ENCODE measurements around the gene TMEM217. TPM values are rescaled to one million over a fixed set of nuclear protein-coding genes. Genes with fewer than 3 reads are reported as not detected.
A peak's percentile ranks its signal among the peaks of the same experiment; 100 is the strongest.

Gene TMEM217
- polyA plus RNA-seq, 1 experiment, result 7.7 TPM

DNA sequence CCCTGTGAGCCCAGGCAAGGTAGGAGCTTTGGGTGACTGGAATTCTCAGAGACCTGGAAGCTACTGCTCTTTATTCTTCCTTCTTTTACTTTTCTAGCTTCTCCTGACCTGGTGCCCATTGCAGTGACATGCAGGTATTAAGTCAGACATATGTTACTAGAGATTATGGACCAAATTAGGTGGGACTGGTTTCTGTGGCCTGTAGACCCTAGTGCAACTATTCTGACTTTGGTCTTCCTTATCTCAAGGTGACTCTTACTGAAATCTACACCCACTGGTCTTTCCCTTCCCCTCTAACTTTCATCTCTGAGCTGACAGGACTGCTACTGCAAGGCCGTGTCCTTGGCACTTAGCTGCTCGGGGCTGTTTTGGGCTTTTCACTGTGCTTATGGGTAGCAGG lies 24.4 kb upstream of the TMEM217 start:
- DNase-seq (ENCODE audit: low read depth, low spot score), result no peak
- Histone ChIP-seq H3K4me3 (ENCODE audit: low read depth, low read length) (no peak overlapping the region), H3K9me3 (ENCODE audit: control insufficient read depth, insufficient read depth, low read length) (no peaks in the 10 kb centered on the region), H3K27me3 (ENCODE audit: control insufficient read depth, insufficient read depth, low read length) (no peaks in the 10 kb centered on the region), H3K27ac (ENCODE audit: low read depth, low read length) (no peak overlapping the region)
- TF ChIP-seq, protein P1, sequence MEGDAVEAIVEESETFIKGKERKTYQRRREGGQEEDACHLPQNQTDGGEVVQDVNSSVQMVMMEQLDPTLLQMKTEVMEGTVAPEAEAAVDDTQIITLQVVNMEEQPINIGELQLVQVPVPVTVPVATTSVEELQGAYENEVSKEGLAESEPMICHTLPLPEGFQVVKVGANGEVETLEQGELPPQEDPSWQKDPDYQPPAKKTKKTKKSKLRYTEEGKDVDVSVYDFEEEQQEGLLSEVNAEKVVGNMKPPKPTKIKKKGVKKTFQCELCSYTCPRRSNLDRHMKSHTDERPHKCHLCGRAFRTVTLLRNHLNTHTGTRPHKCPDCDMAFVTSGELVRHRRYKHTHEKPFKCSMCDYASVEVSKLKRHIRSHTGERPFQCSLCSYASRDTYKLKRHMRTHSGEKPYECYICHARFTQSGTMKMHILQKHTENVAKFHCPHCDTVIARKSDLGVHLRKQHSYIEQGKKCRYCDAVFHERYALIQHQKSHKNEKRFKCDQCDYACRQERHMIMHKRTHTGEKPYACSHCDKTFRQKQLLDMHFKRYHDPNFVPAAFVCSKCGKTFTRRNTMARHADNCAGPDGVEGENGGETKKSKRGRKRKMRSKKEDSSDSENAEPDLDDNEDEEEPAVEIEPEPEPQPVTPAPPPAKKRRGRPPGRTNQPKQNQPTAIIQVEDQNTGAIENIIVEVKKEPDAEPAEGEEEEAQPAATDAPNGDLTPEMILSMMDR (IDR thresholded peaks at IDR 0.05; ENCODE audit: low read depth, low read length), result no peak
- POLR2A ChIA-PET, result no interaction called here
- CTCF ChIA-PET, result no interaction called here

GRCh38 chr6:37280162-37280887 lies 22.4 kb upstream of the TMEM217 start:
- TF ChIP-seq, protein P1 (IDR thresholded peaks at IDR 0.05; ENCODE audit: low read depth, low read length), result no peak
- Histone ChIP-seq H3K27me3 (ENCODE audit: control insufficient read depth, insufficient read depth, low read length) (no peaks in the 10 kb centered on the region), H3K9me3 (ENCODE audit: control insufficient read depth, insufficient read depth, low read length) (no peaks in the 10 kb centered on the region), H3K27ac (ENCODE audit: low read depth, low read length) (peak overlapping the region; percentile 75), H3K4me3 (ENCODE audit: low read depth, low read length) (no peak overlapping the region)
- no peak for DNase-seq (ENCODE audit: low read depth, low spot score)
- POLR2A ChIA-PET, result interaction anchor here (1.2 kb wide), 1 partner anchor 38 kb away, joined by 5 read pairs; no protein-coding TSS in a partner anchor
- CTCF ChIA-PET, result interaction anchor here (0.6 to 1.2 kb wide), 4 partner anchors 14 to 262 kb away, joined by 3 to 4 read pairs (median 3); no protein-coding TSS in a partner anchor

DNA sequence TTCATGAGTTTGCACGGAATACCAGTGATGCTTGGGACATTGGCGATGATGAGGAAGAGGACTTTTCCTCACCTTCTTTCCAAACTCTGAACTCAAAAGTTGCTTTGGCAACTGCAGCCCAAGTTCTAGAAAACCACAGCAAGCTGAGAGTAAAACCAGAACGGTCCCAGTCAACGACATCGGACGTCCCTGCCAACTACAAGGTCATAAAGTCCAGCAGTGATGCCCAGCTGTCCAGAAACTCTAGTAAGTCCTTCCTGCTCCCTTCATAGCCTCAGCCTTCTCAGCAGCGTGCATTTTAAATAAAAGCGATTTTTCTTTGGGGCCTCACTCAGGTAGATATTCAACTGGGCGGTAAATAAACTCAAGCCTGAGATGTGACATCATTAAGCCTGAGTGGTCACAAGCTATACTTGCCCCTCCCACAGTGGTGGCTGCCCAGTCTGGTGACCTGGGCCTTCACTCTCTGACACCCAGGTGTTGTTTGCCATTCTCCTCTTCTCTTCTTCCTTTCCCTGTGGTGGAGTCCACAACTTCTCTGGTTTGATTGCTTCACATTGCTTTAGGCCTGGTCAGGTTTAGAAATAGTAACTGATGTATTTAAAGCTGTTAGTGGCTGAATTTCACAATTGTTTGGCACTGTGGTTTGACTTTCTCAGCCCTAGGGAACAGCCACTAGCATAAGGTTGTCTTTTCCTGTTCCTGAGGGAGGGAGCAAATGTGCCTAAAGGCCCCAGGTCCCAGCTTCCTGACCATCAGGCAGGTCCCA lies 21.6 kb upstream of the TMEM217 start:
- no peaks in the 10 kb centered on the region for H3K9me3 ChIP-seq (ENCODE audit: control insufficient read depth, insufficient read depth, low read length)
- ChIA-PET CTCF (interaction anchor here (0.9 to 1.2 kb wide), 2 partner anchors 16 to 46 kb away, joined by 3 read pairs; no protein-coding TSS in a partner anchor), POLR2A (interaction anchor here (1.2 kb wide), 1 partner anchor 37 kb away, joined by 5 read pairs; no protein-coding TSS in a partner anchor)
- H3K4me3 ChIP-seq (ENCODE audit: low read depth, low read length), result no peak overlapping the region
- H3K27ac ChIP-seq (ENCODE audit: low read depth, low read length), result peak overlapping the region; percentile 75
- no peak for DNase-seq (ENCODE audit: low read depth, low spot score)
- no peaks in the 10 kb centered on the region for H3K27me3 ChIP-seq (ENCODE audit: control insufficient read depth, insufficient read depth, low read length)
- TF ChIP-seq, protein P1 (IDR thresholded peaks at IDR 0.05; ENCODE audit: low read depth, low read length), result no peak

GRCh38 chr6:37277001-37277409 lies 19.1 kb upstream of the TMEM217 start:
- Histone ChIP-seq H3K27me3 (ENCODE audit: control insufficient read depth, insufficient read depth, low read length) (no peaks in the 10 kb centered on the region), H3K9me3 (ENCODE audit: control insufficient read depth, insufficient read depth, low read length) (no peaks in the 10 kb centered on the region), H3K27ac (ENCODE audit: low read depth, low read length) (no peak overlapping the region), H3K4me3 (ENCODE audit: low read depth, low read length) (no peak overlapping the region)
- CTCF ChIA-PET, result interaction anchor here (0.7 kb wide), 1 partner anchor 392 kb away, joined by 3 read pairs; no protein-coding TSS in a partner anchor
- POLR2A ChIA-PET, result no interaction called here
- TF ChIP-seq, protein P1 (IDR thresholded peaks at IDR 0.05; ENCODE audit: low read depth, low read length), result no peak
- DNase-seq (ENCODE audit: low read depth, low spot score), result no peak

DNA sequence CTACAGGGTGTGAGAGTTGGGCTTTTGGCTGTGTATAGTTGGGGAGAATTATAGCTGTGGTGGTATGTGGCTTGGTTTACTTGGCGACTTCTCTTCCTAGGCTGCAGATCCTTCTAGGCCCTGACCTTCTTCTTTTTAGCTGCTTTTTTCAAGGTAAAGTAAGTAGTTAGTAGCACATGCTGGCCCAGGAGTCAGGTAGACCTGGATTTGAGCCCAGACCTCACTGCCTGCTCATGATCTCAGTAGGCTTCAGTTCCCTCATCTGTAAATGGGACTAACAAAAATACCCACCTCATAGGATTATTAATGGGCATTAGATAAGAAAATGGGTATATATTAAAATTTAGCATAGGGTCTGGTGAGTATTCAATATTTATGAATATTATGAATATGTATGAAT lies 17.4 kb upstream of the TMEM217 start:
- Histone ChIP-seq H3K27me3 (ENCODE audit: control insufficient read depth, insufficient read depth, low read length) (no peaks in the 10 kb centered on the region), H3K9me3 (ENCODE audit: control insufficient read depth, insufficient read depth, low read length) (no peaks in the 10 kb centered on the region), H3K27ac (ENCODE audit: low read depth, low read length) (no peak overlapping the region), H3K4me3 (ENCODE audit: low read depth, low read length) (no peak overlapping the region)
- DNase-seq (ENCODE audit: low read depth, low spot score), result no peak
- POLR2A ChIA-PET, result no interaction called here
- TF ChIP-seq, protein P1 (IDR thresholded peaks at IDR 0.05; ENCODE audit: low read depth, low read length), result no peak
- CTCF ChIA-PET, result no interaction called here

Data from AG04450 (cell line).